ENCODE measurements around the gene HSD3B2. TPM values are rescaled to one million over a fixed set of nuclear protein-coding genes. Genes with fewer than 3 reads are reported as not detected.
"Not testable (repeated sequence)": the region's sequence is repeated elsewhere in the genome, so short reads cannot be mapped to it uniquely, and the experiment has no call there.

Gene HSD3B2
- total and polyA plus RNA-seq, 2 donors (not counting 3 experiments of a cell fraction or from before 2014, with no cell fraction given), result not detected

DNA sequence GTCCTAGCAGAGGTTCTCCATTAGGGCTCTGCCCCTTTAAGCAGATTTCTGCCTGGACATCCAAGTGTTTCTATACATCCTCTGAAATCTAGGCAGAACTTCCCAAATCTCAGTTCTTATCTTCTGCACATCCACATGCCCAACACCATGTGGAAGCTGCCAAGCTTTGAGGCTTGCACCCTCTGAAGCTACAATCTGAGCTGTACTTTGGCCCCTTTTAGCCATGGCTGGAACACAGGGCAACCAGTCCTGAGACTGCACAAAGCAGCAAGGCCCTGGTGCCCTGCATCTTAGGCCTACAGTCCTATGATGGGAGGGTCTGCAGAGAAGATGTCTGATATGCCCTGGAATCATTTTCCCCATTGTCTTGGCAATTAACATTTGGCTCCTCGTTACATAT, 38.4 kb upstream of the HSD3B2 start:
- no TSS peak for BruUV-seq (replicated peaks)

DNA sequence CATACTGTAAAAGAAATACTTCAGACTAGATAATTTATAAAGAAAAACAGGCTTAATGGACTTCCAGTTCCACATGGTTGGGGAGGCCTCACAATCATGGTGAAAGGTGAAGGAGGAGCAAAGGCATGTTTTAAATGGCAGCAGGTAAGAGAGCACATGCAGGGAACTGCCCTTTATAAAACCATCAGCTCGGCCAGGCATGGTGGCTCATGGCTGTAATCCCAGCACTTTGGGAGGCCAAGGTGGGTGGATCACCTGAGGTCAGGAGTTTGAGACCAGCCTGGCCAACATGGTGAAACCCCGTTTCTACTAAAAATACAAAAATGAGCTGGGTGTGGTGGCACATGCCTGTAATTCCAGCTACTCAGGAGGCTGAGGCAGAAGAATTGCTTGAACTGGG, 37.4 kb upstream of the HSD3B2 start:
- H4K20me1 ChIP-seq (replicated peaks; ENCODE audit: control insufficient read depth, extremely low read depth, insufficient read depth, low read length); POLR2A ChIA-PET; intact Hi-C loops (cut with micrococcal nuclease); H3K79me2 ChIP-seq (ENCODE audit: control insufficient read depth, insufficient read depth, low read length); FAIRE-seq; dilution Hi-C loops (cut with MboI; ENCODE audit: extremely low pct_ligation_motif_present, low sequenced_read_pairs); H3K27ac ChIP-seq (ENCODE audit: insufficient read depth, low read depth, low read length); H3K4me3 ChIP-seq (replicated peaks in 1 of 3; ENCODE audit: insufficient read depth in 1 of 3, low read depth in 1 of 3, low read length in 3 of 3); H3K9ac ChIP-seq (replicated peaks; ENCODE audit: extremely low read depth, insufficient read depth, low read length); H3K9me3 ChIP-seq (replicated peaks; ENCODE audit: control insufficient read depth, insufficient read depth, low read length); H3K36me3 ChIP-seq (ENCODE audit: control insufficient read depth in 2 of 2, extremely low read depth in 1 of 2, insufficient read depth in 2 of 2, low read length in 2 of 2); H2AFZ ChIP-seq (ENCODE audit: low read depth, low read length); DNase-seq (ENCODE audit: low read depth, low spot score); BruUV-seq (replicated peaks); H3K27me3 ChIP-seq (ENCODE audit: control insufficient read depth in 2 of 2, insufficient read depth in 2 of 2, low read length in 2 of 2); H3K4me1 ChIP-seq (ENCODE audit: control insufficient read depth, extremely low read depth, insufficient read depth, low read length); H3K4me2 ChIP-seq (ENCODE audit: insufficient read depth, low read length); H3K9me1 ChIP-seq (replicated peaks; ENCODE audit: control insufficient read depth, extremely low read depth, insufficient read depth, low read length): not testable (repeated sequence)
- CTCF ChIA-PET, result interaction anchor here (1.1 kb wide), 1 partner anchor 103 kb away, joined by 3 read pairs; no protein-coding TSS in a partner anchor

More for the DNA sequence above, 38.4 kb upstream of the HSD3B2 start:
- Histone ChIP-seq H3K27me3 (ENCODE audit: control insufficient read depth in 2 of 2, insufficient read depth in 2 of 2, low read length in 2 of 2) (peaks cover 3% of the 10 kb centered on the region in 2 experiments), H3K9me3 (replicated peaks; ENCODE audit: control insufficient read depth, insufficient read depth, low read length) (no peaks in the 10 kb centered on the region), H3K36me3 (ENCODE audit: control insufficient read depth in 2 of 2, extremely low read depth in 1 of 2, insufficient read depth in 2 of 2, low read length in 2 of 2) (no peaks in the 10 kb centered on the region), H2AFZ (ENCODE audit: low read depth, low read length) (no peak overlapping the region), H3K4me2 (ENCODE audit: insufficient read depth, low read length) (no peak overlapping the region), H3K4me3 (replicated peaks in 1 of 3; ENCODE audit: insufficient read depth in 1 of 3, low read depth in 1 of 3, low read length in 3 of 3) (no peak overlapping the region), H3K9ac (replicated peaks; ENCODE audit: extremely low read depth, insufficient read depth, low read length) (no peak overlapping the region), H4K20me1 (replicated peaks; ENCODE audit: control insufficient read depth, extremely low read depth, insufficient read depth, low read length) (no peaks in the 10 kb centered on the region), H3K79me2 (ENCODE audit: control insufficient read depth, insufficient read depth, low read length) (no peaks in the 10 kb centered on the region), H3K4me1 (ENCODE audit: control insufficient read depth, extremely low read depth, insufficient read depth, low read length) (no peaks in the 10 kb centered on the region), H3K9me1 (replicated peaks; ENCODE audit: control insufficient read depth, extremely low read depth, insufficient read depth, low read length) (no peaks in the 10 kb centered on the region), H3K27ac (ENCODE audit: insufficient read depth, low read depth, low read length) (no peak overlapping the region)
- intact Hi-C loops (cut with micrococcal nuclease), result no loop called here
- DNase-seq (ENCODE audit: low read depth, low spot score) (no peak), FAIRE-seq (no peak)
- dilution Hi-C loops (cut with MboI; ENCODE audit: extremely low pct_ligation_motif_present, low sequenced_read_pairs), result no loop called here
- TF ChIP-seq EZH2 (IDR thresholded peaks at IDR 0.05; ENCODE audit: borderline replicate concordance, low read depth, low read length, severe bottlenecking), result no peak
- no peak for TF ChIP-seq POLR2A (IDR thresholded peaks at IDR 0.05; ENCODE audit: low read depth, low read length)
- no peak for TF ChIP-seq GATA2 (IDR thresholded peaks at IDR 0.05; ENCODE audit: insufficient read depth, insufficient read length, low read depth, low read length)
- TF ChIP-seq JUN (IDR thresholded peaks at IDR 0.05; ENCODE audit: borderline replicate concordance, insufficient read depth, insufficient read length, low read depth), result no peak
- no peak for TF ChIP-seq FOS (IDR thresholded peaks at IDR 0.05; ENCODE audit: borderline replicate concordance, insufficient read depth, low read length)
- no peak for TF ChIP-seq POLR2AphosphoS5 (IDR thresholded peaks at IDR 0.05; ENCODE audit: insufficient read depth, low read depth, low read length)
- TF ChIP-seq, protein P1, sequence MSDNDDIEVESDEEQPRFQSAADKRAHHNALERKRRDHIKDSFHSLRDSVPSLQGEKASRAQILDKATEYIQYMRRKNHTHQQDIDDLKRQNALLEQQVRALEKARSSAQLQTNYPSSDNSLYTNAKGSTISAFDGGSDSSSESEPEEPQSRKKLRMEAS (IDR thresholded peaks at IDR 0.05; ENCODE audit: insufficient read depth, insufficient read length), result no peak
- TF ChIP-seq MYC (IDR thresholded peaks at IDR 0.05; ENCODE audit: low read depth, low read length), result no peak
- TF ChIP-seq, protein P2, sequence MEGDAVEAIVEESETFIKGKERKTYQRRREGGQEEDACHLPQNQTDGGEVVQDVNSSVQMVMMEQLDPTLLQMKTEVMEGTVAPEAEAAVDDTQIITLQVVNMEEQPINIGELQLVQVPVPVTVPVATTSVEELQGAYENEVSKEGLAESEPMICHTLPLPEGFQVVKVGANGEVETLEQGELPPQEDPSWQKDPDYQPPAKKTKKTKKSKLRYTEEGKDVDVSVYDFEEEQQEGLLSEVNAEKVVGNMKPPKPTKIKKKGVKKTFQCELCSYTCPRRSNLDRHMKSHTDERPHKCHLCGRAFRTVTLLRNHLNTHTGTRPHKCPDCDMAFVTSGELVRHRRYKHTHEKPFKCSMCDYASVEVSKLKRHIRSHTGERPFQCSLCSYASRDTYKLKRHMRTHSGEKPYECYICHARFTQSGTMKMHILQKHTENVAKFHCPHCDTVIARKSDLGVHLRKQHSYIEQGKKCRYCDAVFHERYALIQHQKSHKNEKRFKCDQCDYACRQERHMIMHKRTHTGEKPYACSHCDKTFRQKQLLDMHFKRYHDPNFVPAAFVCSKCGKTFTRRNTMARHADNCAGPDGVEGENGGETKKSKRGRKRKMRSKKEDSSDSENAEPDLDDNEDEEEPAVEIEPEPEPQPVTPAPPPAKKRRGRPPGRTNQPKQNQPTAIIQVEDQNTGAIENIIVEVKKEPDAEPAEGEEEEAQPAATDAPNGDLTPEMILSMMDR (IDR thresholded peaks at IDR 0.05; ENCODE audit: extremely low read depth in 1 of 2, insufficient read depth in 1 of 2, low read depth in 1 of 2, low read length in 2 of 2), result no peak
- ChIA-PET POLR2A (no interaction called here), CTCF (no interaction called here)

All from endothelial cell of umbilical vein (primary cell).